ENCODE measurements around the gene WFIKKN2.

The WFIKKN2 gene

DNA sequence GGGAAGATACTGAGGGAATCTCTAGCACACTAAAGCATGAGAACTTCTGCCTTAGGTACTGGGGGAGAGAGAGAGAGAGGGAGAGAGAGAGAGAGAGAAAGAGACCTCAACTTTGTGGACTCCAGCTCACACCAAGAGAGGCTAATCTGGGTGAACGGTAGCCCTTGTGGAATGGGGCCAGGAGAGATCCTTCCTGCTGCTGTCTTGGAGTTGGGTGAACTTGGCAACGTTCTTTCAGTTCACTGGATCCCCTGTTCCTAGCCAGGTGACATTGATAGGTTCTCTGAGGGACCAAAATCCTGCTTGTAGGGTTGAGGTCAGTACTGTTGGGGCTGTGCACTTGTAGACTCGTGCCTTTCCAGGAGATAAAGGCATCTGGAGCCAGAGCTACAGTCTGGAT, 26.5 kb upstream of the WFIKKN2 start:
- no peak for DNase-seq

DNA sequence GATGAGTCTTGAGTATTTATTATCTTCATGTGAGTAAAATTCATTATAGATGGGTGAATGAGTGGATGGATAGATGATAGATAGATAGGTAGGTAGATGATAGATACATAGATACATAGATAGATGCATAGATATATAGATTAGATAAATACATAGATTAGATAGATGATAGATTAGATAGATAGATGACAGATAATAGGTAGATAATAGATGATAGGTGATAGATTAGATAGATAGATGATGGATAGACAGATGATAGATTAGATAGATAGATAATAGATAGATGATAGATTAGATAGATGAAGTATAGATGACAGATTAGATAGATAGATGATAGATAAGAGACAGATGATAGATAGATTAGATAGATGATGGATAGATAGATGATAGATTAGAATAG, 21.8 kb upstream of the WFIKKN2 start:
- no peak for DNase-seq

DNA sequence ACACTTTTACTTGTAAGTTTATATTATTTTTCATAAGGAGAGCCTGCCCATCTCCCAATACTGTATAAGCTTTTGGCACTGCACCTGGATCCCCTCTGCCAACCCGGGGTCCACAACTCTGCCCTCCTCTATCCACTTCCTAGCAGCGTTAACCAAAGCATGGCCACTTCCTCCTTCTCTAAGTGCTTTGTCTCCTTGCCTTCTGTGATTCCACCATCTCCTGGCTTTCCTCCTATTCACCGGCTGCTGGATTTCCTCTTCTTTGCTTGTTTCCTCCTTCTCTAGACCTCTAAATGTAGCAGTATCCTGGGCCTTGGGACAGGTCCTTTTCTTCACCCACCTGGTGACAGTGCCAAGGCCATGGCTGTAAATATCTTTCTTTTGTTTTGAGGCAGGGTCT, 20.0 kb upstream of the WFIKKN2 start:
- DNase-seq = no peak

DNA sequence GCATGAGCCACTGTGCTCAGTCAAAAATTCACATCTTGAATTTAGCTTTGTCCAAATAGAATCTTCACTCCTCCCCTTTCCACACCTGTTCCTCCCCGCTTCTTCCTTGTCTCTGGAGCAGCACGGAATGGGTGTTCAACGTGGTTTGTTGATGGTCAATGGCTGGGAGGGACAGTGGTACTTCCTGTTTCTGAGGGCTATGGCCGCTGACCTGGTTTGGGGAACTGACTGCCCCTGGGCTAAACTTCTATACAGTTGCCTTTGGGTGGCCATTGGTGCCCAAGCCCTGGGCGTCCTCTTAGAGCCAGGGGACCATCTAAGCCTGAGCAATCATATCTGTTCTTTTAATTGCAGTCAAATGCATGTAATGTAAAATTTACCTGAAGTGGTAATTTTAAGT, 19.1 kb upstream of the WFIKKN2 start:
- DNase-seq = no peak

DNA sequence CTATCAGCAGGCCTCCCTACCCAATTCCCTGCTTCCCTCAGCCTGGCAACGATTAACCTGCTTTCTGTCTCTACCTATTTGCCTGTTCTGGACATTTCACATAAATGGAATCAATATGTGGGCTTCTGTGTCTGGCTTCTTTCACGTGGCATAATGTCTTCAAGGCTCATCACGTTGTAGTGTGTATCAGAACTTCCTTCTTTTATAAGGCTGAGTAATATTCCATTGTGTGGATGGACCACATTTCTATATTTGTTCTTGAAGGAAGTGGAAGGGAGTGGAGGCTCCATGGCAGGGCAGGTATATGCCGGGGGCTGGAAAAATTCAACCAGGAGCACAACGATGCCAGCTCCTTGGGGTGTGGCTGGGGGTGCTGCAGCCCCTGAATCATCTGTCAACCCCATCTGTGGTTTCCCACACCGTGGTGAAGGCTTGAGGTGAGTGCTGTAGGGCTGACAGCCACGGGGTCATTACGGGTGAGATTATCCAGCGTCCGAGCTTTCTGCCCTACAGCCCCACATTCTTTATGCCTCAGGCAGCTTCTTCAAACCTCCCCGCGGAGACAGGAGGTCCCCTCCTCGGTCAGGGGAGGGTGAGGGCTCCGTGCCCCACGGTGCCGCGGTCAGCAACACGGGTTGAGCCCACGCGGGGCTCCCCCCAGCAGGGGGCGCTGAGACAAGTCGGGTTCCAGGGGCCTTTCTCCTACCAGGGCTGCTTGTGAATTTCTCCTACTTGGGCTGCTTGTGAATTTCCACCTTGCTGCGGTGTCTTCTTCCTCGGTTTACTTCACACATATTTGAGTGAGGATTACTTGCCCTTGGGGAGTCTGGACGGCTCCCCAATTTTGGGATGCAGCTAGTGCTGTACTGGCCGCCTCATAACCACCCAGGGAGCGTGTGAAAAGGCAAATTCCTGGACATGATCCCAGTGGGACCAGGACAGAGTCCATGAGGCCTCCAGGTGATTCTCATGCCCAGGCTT, 18.3 kb upstream of the WFIKKN2 start:
- DNase-seq = peak; percentile 39

DNA sequence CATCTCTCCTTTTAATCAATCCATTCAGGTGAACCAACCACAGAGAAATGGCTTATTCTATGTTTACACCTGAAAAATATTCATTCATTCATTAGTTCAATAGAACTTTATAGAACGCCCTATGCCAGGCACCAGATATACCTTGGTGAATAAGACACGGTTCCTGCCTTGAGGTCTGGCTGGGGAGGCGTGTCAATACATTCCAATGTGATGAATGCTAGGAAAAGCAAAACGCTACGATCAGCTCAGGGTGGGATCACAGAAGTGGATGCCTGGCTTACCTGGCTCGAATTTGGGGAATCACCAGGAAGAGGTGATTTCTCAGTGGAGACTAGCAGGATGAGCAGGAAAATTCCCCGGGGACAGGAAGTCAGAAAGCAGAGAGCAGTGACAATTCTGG, 17.5 kb upstream of the WFIKKN2 start:
- DNase-seq = no peak

DNA sequence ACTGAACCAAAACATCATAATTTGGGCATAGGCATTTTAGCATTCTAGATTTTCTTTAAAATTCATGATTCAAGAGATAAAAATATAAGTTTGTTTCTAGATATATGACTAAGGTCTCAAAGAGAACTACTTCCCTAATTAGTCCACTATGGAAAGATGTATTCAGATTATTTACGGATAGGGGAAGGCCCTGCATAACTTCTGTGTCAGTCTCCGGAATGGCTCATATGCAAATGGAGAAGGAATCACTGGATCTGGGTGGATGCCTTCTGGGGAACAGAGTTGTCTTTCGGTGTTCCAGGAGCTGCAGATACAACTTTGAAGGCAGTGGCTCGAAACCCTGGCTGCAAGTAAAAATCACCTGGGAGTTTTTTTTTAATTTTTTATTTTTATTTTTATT, 17.1 kb upstream of the WFIKKN2 start:
- DNase-seq = no peak

DNA sequence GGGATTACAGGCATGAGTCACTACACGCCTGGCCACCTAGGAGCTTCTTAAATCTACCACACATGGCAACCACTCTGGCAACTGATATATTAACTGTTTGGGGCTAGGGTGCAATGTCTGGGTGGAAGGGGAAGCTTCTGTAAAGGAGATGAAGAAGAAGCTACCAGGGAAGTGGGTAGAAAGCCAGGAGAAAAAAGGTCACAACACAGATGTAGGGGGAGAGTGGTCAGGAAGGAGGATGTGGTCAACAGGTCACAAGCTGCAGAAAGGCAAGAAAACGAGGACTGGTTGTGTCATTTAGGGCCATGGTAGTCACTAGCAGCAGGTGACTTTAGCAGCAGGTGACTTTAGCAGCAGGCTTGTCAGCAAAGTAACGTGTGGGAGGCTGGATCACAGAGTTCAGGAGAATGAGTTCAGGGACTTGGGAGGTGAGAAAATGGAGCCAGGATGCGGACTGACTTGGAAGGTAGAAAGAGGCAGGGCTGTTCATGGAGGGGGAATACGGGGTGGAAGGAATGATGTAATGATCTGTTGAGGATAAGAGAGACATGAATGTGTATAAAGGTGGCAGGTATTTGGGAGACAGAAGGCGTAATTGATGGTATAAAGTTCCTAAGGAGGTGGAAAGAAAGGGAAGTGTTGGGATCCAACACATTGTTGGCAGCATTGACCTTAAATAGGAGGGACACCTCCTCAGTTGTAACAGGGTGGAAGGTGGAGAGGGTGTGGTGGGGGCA, 16.3 kb upstream of the WFIKKN2 start:
- DNase-seq = no peak

DNA sequence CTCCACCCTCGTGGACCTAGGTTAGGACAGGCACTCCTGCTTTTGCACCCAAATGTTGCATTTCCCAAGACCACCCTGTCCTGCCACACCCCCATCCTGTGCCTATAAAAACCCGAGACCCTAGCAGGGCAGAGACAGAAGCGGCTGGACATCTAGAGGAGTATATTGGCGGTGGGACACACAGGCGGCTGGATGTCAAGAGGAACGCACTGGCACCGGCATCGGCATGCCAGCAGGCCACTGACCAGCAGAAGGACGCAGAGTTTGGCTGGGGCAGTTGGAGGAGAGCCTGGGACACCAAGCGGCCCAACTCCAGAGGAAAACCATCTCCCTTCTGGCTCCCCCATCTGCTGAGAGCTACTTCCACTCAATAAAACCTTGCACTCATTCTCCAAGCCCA, 14.7 kb upstream of the WFIKKN2 start:
- DNase-seq = no peak

DNA sequence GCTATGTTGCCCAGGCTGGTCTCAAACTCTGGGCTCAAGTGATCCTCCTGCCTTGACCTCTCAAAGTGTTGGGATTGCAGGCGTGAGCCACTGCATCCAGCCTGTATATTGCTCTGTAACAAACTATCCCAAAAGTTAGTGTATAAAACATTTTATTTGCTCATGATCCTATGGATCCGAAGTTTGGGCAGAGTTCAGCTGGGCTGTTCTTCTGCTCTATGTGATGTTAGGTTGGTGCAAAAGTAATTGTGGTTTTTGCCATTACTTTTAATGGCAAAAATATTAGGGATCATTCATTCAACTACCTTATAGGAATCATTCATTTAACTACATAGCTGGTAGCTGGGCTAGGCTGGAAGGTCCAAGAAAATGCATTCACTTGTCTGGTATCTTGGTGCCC, 12.8 kb upstream of the WFIKKN2 start:
- DNase-seq = no peak

DNA sequence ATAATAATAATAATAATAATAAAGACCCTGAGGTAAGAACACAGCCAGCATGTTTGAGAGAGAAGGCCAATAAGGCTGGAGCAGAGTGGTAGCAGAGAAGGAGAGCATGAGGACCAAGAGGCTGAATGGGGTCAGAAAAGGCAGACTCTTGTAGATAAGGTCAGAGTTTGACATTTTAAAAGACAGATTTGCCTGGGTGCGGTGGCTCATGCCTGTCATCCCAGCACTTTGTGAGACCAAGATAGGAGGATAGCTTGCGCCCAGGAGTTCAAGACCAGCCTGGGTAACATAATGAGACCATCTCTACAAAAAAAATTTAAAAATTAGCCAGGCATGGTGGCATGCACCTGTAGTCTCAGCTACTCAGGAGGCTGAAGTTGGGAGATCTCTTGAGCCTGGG, 11.0 kb upstream of the WFIKKN2 start:
- DNase-seq = no peak

DNA sequence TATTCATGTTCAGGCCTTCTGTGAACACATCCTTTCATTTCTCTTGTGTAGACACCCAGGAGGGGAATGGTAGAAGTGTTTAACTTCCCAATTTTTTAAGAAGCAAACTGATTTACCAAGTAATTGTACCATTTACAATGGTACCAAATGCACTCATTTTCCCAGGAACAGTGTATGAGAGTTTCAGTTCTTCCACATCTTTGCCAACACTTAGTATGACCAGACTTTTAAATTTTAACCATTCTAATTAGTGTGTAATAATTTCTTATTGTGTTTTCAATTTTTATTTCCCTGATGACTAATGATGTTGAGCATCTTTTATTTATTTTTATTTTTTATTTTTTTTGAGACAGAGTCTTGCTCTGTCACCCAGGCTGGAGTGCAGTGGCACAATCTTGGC, 10.2 kb upstream of the WFIKKN2 start:
- DNase-seq = no peak

DNA sequence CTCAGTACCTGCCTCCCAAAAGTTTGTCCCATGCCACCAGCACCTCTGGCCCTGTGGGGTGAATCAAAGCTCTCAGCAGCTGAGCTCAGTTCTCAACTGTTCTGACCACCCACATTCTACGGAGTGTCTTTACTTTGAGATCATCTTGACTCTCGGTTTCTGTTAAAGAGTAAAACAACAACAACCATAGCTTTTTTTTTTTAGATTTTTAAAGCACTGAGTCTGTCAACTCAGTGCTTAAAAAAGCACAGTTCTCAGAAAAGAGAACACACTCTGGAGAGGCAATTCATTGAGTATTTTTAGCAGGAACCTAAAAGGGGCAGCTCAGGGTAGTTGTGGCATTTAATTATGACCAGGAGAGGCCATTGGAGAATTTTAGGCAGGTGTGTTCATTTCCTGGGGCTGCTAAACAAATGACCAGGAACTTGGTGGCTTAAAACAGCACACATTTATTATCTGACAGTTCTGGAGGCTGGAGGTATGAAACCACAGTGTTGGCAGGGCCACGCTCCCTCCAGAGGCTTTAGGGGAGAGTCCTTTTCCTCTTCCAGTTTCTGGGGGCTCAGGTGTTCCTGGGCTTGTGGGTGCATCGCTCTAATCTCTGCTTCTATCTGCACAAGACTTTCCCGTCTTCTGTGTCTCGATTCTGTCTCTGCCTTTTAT, 6.7 kb upstream of the WFIKKN2 start:
- DNase-seq = no peak

DNA sequence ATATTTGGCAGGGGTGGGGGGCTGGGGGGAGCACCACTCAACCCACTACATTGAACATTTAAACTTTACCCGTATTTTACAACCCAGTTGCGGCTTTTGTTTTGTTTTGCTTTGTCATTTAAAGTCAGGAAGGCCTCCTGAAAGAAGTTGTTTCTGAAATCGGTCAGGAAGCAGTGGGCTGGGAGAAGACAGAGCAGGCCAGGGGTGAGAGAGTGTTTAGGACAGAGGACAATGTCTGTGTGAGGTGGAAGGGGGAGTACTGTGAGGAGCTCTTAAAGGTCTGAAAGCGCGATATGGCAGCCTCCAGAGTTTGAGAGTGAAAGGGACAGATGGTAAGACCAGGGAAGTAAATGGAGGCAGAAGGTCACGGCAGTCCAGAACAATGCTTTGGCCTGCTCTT, 6.1 kb upstream of the WFIKKN2 start:
- DNase-seq = no peak

DNA sequence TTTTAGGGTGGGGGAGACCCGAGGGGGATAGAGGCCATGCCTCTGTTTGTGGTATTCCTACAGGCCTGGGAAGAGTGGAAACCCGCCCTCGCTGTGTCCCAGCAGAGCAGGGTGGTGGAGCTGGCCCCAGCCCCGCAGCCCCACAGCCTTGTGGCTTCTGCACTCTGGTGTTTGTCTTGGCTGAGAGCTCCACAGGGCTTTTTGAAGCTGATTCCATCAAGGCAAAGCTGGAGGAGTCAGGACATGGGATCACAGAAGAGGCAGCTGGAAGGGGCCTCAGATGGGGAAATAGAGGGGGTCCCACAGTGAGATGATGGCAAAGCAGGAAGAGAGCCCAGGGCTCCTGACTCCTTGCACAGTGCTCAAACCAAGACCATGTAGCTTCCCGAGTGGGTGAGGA, 5.0 kb upstream of the WFIKKN2 start:
- no peak for DNase-seq

DNA sequence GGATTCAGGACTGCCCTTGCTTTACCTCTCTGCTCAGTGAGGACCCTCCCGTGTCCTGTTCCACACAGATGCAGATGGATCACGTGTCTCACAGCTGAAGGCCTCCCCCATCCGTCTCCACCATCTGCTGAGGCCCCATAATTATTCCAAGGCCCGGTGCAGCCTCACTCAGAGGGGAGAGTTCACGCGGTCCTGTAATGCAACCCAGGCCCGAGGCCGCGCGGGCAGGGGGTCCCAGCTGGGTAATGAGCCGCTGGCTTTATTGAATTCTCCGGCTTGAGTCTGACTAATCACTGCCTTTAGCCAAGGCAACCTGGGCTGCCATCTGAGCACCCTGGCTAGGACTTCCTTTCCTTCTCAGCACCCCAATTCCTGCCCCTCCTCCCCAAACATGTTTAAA, 4.4 kb upstream of the WFIKKN2 start:
- DNase-seq = no peak

DNA sequence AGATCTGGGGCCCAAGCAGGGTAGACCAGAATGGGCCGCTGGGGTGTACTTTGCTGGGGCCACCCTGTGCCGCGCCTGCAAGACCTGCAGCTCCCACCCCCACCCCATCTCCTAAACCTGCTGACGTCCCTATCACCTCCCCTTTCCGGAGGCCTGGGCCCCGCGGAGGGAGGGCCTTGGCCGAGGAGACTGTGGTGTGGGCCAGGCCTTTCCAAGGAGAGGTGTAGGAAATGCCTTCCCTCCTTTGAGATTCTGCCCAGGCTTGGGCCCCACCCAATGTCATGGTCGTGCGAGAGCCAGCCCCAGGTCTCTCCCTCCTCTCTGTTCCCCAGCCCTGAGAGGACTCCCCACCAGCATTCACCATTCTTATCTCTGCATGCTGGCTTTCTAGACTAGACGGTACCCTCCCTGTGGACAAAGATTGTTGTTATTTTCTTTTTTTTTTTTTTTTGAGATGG, 3.9 kb upstream of the WFIKKN2 start:
- no peak for DNase-seq

DNA sequence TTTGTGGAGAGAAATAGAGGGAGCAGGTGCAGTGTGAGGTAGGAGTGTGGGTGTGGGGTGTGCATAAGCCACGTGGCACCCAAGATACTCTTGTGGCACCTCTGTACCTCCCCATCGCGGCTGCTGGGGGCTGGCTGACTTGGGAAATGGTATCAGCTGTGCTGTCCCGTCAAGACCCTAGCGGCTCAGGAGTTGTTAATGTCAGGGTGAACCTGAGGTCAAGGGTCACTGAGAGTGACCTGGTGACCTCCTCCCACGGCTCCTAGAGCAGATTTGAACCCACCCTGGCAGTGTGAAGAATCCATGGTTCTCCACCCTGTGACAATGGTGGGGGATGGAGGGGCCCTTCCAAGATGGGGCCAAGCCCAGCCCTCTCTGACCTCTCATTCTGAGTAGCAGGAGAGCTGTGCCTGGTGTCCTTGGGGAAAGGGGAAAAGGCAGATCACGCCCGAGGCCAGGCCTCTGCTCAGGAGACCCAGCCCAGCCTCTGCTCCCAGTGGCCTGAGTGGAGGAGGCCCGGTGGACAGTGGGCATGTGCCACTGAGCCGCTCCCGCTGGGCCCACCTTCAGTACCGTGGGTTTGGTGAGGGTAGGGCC, 3.0 kb upstream of the WFIKKN2 start:
- no peak for DNase-seq

DNA sequence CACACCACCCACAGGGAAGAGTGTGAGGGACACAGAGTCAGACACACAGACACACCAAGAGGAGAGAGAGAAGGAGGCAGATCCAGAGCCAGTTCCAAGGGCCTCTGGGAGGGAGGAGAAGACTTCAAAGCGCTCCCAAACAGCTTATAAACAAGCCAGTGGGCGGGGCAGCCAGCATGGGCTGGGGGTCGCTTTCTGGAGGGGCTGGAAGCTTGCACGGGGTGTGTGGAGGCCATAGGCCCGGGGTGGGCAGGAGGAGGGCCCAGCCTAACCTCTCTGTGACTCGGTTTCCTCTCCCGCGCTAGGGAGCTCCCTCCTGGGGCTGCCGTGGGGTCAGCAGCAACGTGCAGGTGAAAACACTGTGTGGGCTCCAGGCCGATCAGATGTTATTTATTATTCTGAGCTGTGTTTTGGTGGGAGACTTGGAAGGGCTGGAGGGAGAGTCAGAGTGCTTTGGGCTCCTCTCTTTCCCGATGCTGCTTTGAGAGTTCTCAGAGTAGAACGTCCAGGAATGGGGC, 2.5 kb upstream of the WFIKKN2 start:
- DNase-seq = no peak

DNA sequence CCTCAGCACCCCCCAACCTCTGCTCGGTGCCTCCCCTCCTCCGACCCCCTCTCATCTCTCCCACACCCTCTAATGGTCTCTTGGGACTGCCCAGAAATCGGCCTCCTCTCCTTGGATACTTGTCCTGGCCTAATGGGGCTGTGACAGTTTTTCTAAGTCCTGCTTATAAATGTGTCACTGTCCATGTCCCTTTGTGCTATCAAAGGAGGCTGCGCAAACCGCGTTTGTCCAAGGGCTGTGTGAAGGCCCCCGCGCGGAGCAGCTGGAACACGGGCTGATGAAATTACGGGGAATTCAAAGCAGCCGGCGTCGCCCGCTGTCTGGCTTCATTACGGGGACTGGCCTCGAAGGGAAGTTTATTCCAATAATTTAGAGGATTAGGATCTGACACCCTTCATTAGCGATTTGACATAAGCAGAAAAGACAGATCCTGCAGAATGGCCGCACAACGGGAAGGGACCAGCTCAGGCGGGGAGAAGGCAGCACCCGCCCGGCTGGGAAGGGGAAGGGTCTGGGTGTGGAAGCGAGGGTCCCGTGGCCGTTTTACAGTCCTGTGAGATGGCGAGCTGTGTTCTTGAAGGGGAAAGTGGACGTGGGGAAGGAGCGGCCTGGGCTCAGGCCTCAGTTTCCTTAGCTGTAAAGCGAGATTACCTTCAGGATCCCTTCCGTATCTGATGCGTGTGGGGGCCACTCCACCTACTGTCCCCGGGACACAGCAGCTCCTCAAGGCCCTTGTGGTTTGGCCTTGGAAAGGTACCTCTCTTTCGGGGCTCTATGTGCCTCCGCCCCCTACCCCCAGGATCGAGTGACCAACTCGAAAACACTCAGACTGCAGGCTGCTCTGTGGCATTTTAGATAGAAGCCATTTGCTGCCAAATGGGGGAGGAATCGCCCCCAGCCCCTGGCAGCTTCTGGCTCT, 1.6 kb upstream of the WFIKKN2 start:
- no peak for DNase-seq

DNA sequence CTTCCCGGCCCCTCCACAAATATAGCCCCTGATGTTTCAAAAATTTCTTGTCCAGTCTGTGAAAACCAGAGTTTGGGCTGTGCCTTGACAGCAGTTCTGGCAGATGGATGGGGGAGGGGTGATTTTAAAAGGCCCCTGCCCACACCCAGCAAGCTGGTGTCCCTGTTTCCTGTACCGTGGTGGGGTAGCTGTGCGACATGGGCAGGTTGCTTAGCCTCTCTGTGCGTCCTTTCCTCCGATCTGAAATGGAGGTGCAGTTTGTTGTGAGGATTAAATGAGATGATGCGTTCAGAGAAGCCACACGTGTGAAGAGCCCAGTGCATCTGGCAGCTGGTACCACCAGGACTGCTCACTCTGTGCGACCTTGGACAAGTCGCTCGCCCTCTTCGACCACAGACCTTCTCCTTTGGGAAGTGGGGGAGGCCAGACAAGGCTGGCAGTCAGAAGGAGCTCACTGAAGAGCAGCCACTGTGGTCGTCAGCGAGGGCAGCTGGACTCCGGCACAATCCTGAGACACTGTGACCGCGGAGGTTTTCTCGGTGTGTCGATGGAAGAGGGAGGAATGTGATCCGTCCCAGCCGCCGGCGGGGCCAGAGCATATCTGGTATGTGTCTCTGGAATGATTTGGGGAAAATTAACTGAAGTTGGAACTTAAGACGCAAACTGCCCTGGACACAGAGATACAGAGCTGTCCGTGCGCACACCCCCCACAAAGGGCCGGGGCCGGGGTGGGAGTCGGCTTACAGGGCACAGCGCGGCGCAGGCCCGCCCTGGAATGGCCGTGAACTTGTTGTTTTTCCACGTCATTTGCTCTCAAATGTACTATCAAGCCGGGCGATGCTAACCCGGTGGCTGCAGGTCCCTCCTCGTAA, 721 bp upstream of the WFIKKN2 start:
- DNase-seq = no peak
